Inflammatory macrophage treated with lipopolysaccharide for 4 hours (primary cell): ENCODE results near the gene ITGA11.

ENCODE experiments used
- DNase-seq: peaks from one replicate; pipeline ENCODE4 v3.0.0-alpha.2; 2020

Gene ITGA11

GRCh38 chr15:68348606-68349005 lies 83.4 kb downstream of the ITGA11 start:
- DNase-seq = no peak

- DNase-seq = no peak
Observed at GRCh38 chr15:68348081-68348480, 83.9 kb downstream of the ITGA11 start.

- no peak for DNase-seq
Observed at GRCh38 chr15:68347392-68347791, 84.6 kb downstream of the ITGA11 start.

GRCh38 chr15:68346979-68347378 lies 85.0 kb downstream of the ITGA11 start:
- no peak for DNase-seq

GRCh38 chr15:68345481-68345880 lies 86.5 kb downstream of the ITGA11 start:
- DNase-seq = no peak

- no peak for DNase-seq
Observed at GRCh38 chr15:68344600-68344999, 87.4 kb downstream of the ITGA11 start.

- no peak for DNase-seq
Observed at GRCh38 chr15:68343579-68344225, 88.3 kb downstream of the ITGA11 start.

GRCh38 chr15:68341760-68342725 lies 89.9 kb downstream of the ITGA11 start:
- DNase-seq = peak; percentile 85

- no peak for DNase-seq
Observed at GRCh38 chr15:68340726-68341671, 91.0 kb downstream of the ITGA11 start.

GRCh38 chr15:68339481-68339880 lies 92.5 kb downstream of the ITGA11 start:
- no peak for DNase-seq

- DNase-seq = no peak
Observed at GRCh38 chr15:68337826-68338225, 94.1 kb downstream of the ITGA11 start.

- DNase-seq = no peak
Observed at GRCh38 chr15:68336516-68336915, 95.4 kb downstream of the ITGA11 start.

- no peak for DNase-seq
Observed at GRCh38 chr15:68335655-68336054, 96.3 kb downstream of the ITGA11 start.

- no peak for DNase-seq
Observed at GRCh38 chr15:68335251-68335650, 96.7 kb downstream of the ITGA11 start.

- peak; percentile 47 for DNase-seq
Observed at GRCh38 chr15:68334661-68335124, 97.3 kb downstream of the ITGA11 start.

- DNase-seq = peak; percentile 90
Observed at GRCh38 chr15:68333775-68334470, 98.0 kb downstream of the ITGA11 start.

GRCh38 chr15:68332266-68332665 lies 99.7 kb downstream of the ITGA11 start:
- DNase-seq = no peak

- no peak for DNase-seq
Observed at GRCh38 chr15:68330901-68331300, 101.1 kb downstream of the ITGA11 start.

- DNase-seq = no peak
Observed at GRCh38 chr15:68330416-68330815, 101.5 kb downstream of the ITGA11 start.

- DNase-seq = no peak
Observed at GRCh38 chr15:68328964-68329363, 103.0 kb downstream of the ITGA11 start.

GRCh38 chr15:68328443-68328842 lies 103.5 kb downstream of the ITGA11 start:
- no peak for DNase-seq

- DNase-seq = peak; percentile 32
Observed at GRCh38 chr15:68326711-68327354, 105.1 kb downstream of the ITGA11 start.
